GM12891 (cell line): Measurements from ENCODE around the gene FLYWCH1.

Source experiments
- DNase-seq: peaks from one replicate; pipeline ENCODE4 v3.0.0; 2011; ENCODE audit warnings: low spot score; ENCODE audit not compliant: insufficient read length
- FAIRE-seq: peaks from 2 replicates; lab custom pipeline; 2011; peaks lifted over from hg19 to GRCh38; lab: Jason Lieb, UNC
- PAX5 ChIP-seq: IDR thresholded peaks from 2 replicates; pipeline ENCODE4 v1.6.1; 2011; ENCODE audit warnings: low read length, moderate library complexity, mild to moderate bottlenecking; ENCODE audit not compliant: insufficient read depth, severe bottlenecking
- POLR2A ChIP-seq: IDR thresholded peaks from 2 replicates; pipeline ENCODE4 v1.6.1; 2011; ENCODE audit warnings: low read depth, low read length, control low read depth
- POLR2AphosphoS5 ChIP-seq: IDR thresholded peaks from 2 replicates; pipeline ENCODE4 v1.6.1; 2011; ENCODE audit warnings: low read depth, low read length, control low read depth
- POU2F2 ChIP-seq: IDR thresholded peaks from 2 replicates; pipeline ENCODE4 v1.6.1; 2011; ENCODE audit warnings: low read depth, mild to moderate bottlenecking, control low read depth, low read length, moderate library complexity
- SPI1 ChIP-seq: IDR thresholded peaks from 2 replicates; pipeline ENCODE4 v1.6.1; 2011; ENCODE audit warnings: low read depth, low read length, control low read depth
- TAF1 ChIP-seq: IDR thresholded peaks from 2 replicates; pipeline ENCODE4 v1.6.1; 2011; ENCODE audit warnings: low read depth, low read length, control low read depth

The FLYWCH1 gene

GRCh38 chr16:2879854-2880508 lies 31.8 kb upstream of the FLYWCH1 start:
- TF ChIP-seq POU2F2 (no peak), PAX5 (no peak), POLR2AphosphoS5 (no peak), TAF1 (no peak), SPI1 (no peak), POLR2A (no peak)
- FAIRE-seq (no peak), DNase-seq (no peak)

DNA sequence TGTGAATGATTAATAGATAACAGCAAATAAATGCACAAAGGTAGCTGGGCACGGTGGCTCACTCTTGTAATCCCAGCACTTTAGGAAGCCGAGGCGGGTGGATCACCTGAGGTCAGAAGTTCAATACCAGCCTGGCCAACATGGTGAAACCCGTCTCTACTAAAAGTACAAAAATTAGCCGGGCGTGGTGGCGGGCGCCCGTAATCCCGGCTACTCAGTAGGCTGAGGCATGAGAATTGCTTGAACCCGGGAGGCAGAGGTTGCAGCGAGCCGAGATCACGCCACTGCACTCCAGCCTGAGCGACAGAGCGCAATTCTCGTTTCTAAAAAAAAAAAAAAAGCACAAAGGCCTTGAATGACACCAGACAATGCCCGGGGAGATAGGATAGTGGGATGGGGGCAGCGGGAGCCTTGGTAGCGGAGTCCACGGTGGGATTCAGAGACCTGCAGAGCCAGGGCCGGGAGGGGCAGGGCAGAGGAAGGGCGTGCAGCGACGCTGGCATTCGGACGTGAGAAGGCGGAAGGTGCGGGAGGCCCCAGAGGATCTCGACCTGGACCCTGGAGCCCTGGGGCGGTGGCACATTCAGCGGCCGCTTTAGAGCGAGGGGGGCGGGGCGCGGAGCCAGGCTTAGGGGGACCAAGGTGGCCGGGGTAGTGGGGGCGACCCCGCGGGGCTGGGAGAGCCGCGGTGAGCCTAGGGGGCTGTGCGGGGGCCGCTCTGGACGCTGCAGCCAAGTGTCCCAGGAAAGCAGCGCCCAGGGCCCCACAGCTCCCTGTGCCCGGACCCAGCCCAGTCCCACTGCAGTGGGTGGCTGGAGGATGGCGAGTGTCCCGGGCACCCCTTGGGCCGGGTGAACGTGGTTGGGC lies 29.7 kb upstream of the FLYWCH1 start:
- DNase-seq (no peak), FAIRE-seq (peak; percentile 31)
- TF ChIP-seq PAX5: no peak
- TF ChIP-seq TAF1: no peak
- TF ChIP-seq POLR2AphosphoS5: no peak
- TF ChIP-seq POLR2A: 0 out of 2 replicates have a peak, but pooled peaks have one; percentile 1
- TF ChIP-seq POU2F2: no peak

- FAIRE-seq: peak; percentile 100
- TF ChIP-seq POLR2A (peak; percentile 64), POLR2AphosphoS5 (0 out of 2 replicates have a peak, but pooled peaks have one; percentile 34), POU2F2 (peak; percentile 37; the same call in 1 of the 2 replicates), TAF1 (peak; percentile 48; the same call in 1 of the 2 replicates), SPI1 (no peak), PAX5 (no peak)
- peak; percentile 97 for DNase-seq
Observed at GRCh38 chr16:2882650-2883457, 28.9 kb upstream of the FLYWCH1 start, which contains the start of gene FLYWCH2. FLYWCH2 (plus strand) TSS chr16:2883215; CDS start chr16:2896450, 13,235 bp downstream.

GRCh38 chr16:2883458-2883908 lies 28.2 kb upstream of the FLYWCH1 start:
- TF ChIP-seq PAX5 (no peak), POU2F2 (no peak), POLR2A (no peak), POLR2AphosphoS5 (no peak), SPI1 (no peak), TAF1 (no peak)
- DNase-seq (no peak), FAIRE-seq (no peak)

GRCh38 chr16:2884041-2884451 lies 27.7 kb upstream of the FLYWCH1 start:
- TF ChIP-seq POU2F2: no peak
- no peak for TF ChIP-seq POLR2A
- no peak for TF ChIP-seq PAX5
- TF ChIP-seq POLR2AphosphoS5: no peak
- no peak for TF ChIP-seq SPI1
- no peak for TF ChIP-seq TAF1
- no peak for DNase-seq
- no peak for FAIRE-seq

- TF ChIP-seq PAX5 (no peak), SPI1 (no peak), POU2F2 (no peak), POLR2A (no peak), POLR2AphosphoS5 (no peak), TAF1 (no peak)
- FAIRE-seq (no peak), DNase-seq (no peak)
Observed at GRCh38 chr16:2894231-2894630, 17.5 kb upstream of the FLYWCH1 start.

GRCh38 chr16:2895813-2896212 lies 15.9 kb upstream of the FLYWCH1 start:
- FAIRE-seq (no peak), DNase-seq (no peak)
- no peak for TF ChIP-seq POU2F2
- TF ChIP-seq SPI1: no peak
- TF ChIP-seq POLR2A: no peak
- TF ChIP-seq POLR2AphosphoS5: no peak
- TF ChIP-seq TAF1: no peak

- DNase-seq (no peak), FAIRE-seq (no peak)
Observed at GRCh38 chr16:2896480-2897010, 15.2 kb upstream of the FLYWCH1 start.

More at GRCh38 chr16:2896480-2897010, 15.2 kb upstream of the FLYWCH1 start:
- TF ChIP-seq TAF1: no peak
- TF ChIP-seq PAX5: no peak
- TF ChIP-seq POU2F2: no peak
- no peak for TF ChIP-seq SPI1
- TF ChIP-seq POLR2A: no peak
- no peak for TF ChIP-seq POLR2AphosphoS5
